Fibroblast of lung (primary cell): ENCODE measurements around the gene CCL19. TPM values are rescaled to one million over a fixed set of nuclear protein-coding genes. Genes with fewer than 3 reads are reported as not detected.

Experiments
- DNase-seq, 2 donors: peaks; one replicate each; pipeline versions ENCODE4 v3.0.0 to v3.0.0-alpha.2; 2010; ENCODE audit warnings: low read depth in 2 of 2
- H2AFZ ChIP-seq: 2 replicates; pipeline ENCODE4 v1.5.1; 2012; ENCODE audit warnings: low read length, control low read depth, inconsistent platforms
- H3K27ac ChIP-seq: 2 replicates; pipeline ENCODE4 v1.5.1; 2011; ENCODE audit warnings: low read length, control low read depth; ENCODE audit not compliant: insufficient read depth
- H3K27me3 ChIP-seq: 2 replicates; pipeline ENCODE4 v1.5.1; 2011; ENCODE audit warnings: mild to moderate bottlenecking, low read length; ENCODE audit not compliant: control insufficient read depth, insufficient read depth
- H3K36me3 ChIP-seq: 2 replicates; pipeline ENCODE4 v1.5.1; 2011; ENCODE audit warnings: low read length; ENCODE audit not compliant: control insufficient read depth, insufficient read depth
- H3K4me1 ChIP-seq: 2 replicates; pipeline ENCODE4 v1.5.1; 2011; ENCODE audit warnings: low read length; ENCODE audit not compliant: control insufficient read depth, insufficient read depth; ENCODE audit errors: extremely low read depth
- H3K4me2 ChIP-seq: 2 replicates; pipeline ENCODE4 v1.5.1; 2011; ENCODE audit warnings: low read length, control low read depth; ENCODE audit not compliant: insufficient read depth; ENCODE audit errors: extremely low read depth
- H3K4me3 ChIP-seq, 4 experiments: fragments of 200-600 bp in 1 of 4; sonication (generic) in 1 of 4; replicated peaks in 1 of 4; 2 replicates each; pipeline ENCODE4 v1.5.1; 2011 to 2016; ENCODE audit warnings: low read length in 4 of 4, low read depth in 3 of 4, mild to moderate bottlenecking in 3 of 4, control low read depth in 2 of 4, inconsistent platforms in 1 of 4, mixed read lengths in 1 of 4; ENCODE audit not compliant: insufficient read depth in 1 of 4; ENCODE audit errors: control extremely low read depth in 1 of 4
- H3K79me2 ChIP-seq: 2 replicates; pipeline ENCODE4 v1.5.1; 2012; ENCODE audit warnings: mild to moderate bottlenecking, low read length, inconsistent platforms; ENCODE audit not compliant: control insufficient read depth, insufficient read depth
- H3K9ac ChIP-seq: 2 replicates; pipeline ENCODE4 v1.5.1; 2011; ENCODE audit warnings: mild to moderate bottlenecking, low read length, control low read depth; ENCODE audit not compliant: insufficient read depth
- H3K9me3 ChIP-seq: 2 replicates; pipeline ENCODE4 v1.5.1; 2012; ENCODE audit warnings: low read depth, low read length; ENCODE audit not compliant: control insufficient read depth, insufficient read depth
- H4K20me1 ChIP-seq: 2 replicates; pipeline ENCODE4 v1.5.1; 2011; ENCODE audit warnings: low read length; ENCODE audit not compliant: control insufficient read depth, insufficient read depth; ENCODE audit errors: extremely low read depth
- EZH2 ChIP-seq: IDR thresholded peaks from 2 replicates; pipeline ENCODE4 v1.5.1; 2012; ENCODE audit warnings: low read length, control low read depth, mild to moderate bottlenecking; ENCODE audit errors: missing control alignments
- polyA plus RNA-seq, 2 donors: library from polyadenylated mRNA; depleted of rRNA in 1 of 2; stranded (reverse) in 1 of 2; unstranded in 1 of 2; fragments of >200 nt; gene quantifications; 2 replicates each; pipeline ENCODE4 v1.2.1, GENCODE V29; 2011 to 2012; ENCODE audit warnings: missing spikeins in 1 of 2
- total RNA-seq: library from RNA; depleted of rRNA; stranded (reverse); fragments of >200 nt; gene quantifications from 2 replicates; pipeline ENCODE4 v1.2.1, GENCODE V29; 2014
- TF ChIP-seq, protein P1 (sequence below), 2 donors: IDR thresholded peaks in 1 of 2; conservative IDR thresholded peaks in 1 of 2; 1 replicate in 1 of 2; 2 replicates in 1 of 2; pipeline ENCODE4 v1.5.1; 2011 to 2012; ENCODE audit warnings: low read length in 2 of 2, control low read depth in 1 of 2, inconsistent platforms in 1 of 2, low read depth in 1 of 2, mild to moderate bottlenecking in 1 of 2

Gene CCL19
- total and polyA plus RNA-seq, 2 donors (not counting 1 experiment from before 2014, with no cell fraction given), result not detected

GRCh38 chr9:34674440-34674839, 16.6 kb downstream of the CCL19 start:
- H3K4me1 ChIP-seq, result no peaks in the 10 kb centered on the region
- no peaks in the 10 kb centered on the region for H3K79me2 ChIP-seq
- no peak for DNase-seq
- H3K27me3 ChIP-seq, result no peaks in the 10 kb centered on the region
- no peak overlapping the region for H3K4me2 ChIP-seq
- no peak overlapping the region for H3K9ac ChIP-seq
- no peaks in the 10 kb centered on the region for H4K20me1 ChIP-seq
- H3K9me3 ChIP-seq, result no peaks in the 10 kb centered on the region
- no peak overlapping the region for H3K27ac ChIP-seq
- TF ChIP-seq EZH2, result no peak
- TF ChIP-seq, protein P1, sequence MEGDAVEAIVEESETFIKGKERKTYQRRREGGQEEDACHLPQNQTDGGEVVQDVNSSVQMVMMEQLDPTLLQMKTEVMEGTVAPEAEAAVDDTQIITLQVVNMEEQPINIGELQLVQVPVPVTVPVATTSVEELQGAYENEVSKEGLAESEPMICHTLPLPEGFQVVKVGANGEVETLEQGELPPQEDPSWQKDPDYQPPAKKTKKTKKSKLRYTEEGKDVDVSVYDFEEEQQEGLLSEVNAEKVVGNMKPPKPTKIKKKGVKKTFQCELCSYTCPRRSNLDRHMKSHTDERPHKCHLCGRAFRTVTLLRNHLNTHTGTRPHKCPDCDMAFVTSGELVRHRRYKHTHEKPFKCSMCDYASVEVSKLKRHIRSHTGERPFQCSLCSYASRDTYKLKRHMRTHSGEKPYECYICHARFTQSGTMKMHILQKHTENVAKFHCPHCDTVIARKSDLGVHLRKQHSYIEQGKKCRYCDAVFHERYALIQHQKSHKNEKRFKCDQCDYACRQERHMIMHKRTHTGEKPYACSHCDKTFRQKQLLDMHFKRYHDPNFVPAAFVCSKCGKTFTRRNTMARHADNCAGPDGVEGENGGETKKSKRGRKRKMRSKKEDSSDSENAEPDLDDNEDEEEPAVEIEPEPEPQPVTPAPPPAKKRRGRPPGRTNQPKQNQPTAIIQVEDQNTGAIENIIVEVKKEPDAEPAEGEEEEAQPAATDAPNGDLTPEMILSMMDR (conservative IDR thresholded peaks at IDR 0.05 in 1 of 2, IDR thresholded peaks at IDR 0.05 in 1 of 2; ENCODE audit: low read depth in 1 of 2, low read length in 2 of 2), result no peak
- no peak overlapping the region for H3K4me3 ChIP-seq
- H3K36me3 ChIP-seq, result no peaks in the 10 kb centered on the region
- no peak overlapping the region for H2AFZ ChIP-seq

GRCh38 chr9:34671307-34671706, 19.8 kb downstream of the CCL19 start:
- peaks cover 3% of the 10 kb centered on the region for H3K36me3 ChIP-seq
- no peak overlapping the region for H2AFZ ChIP-seq
- no peak for DNase-seq
- no peak for TF ChIP-seq EZH2
- TF ChIP-seq, protein P1 (conservative IDR thresholded peaks at IDR 0.05 in 1 of 2, IDR thresholded peaks at IDR 0.05 in 1 of 2; ENCODE audit: low read depth in 1 of 2, low read length in 2 of 2), result no peak
- peaks cover 14% of the 10 kb centered on the region for H3K79me2 ChIP-seq
- no peaks in the 10 kb centered on the region for H4K20me1 ChIP-seq
- no peak overlapping the region for H3K27ac ChIP-seq
- no peak overlapping the region for H3K4me3 ChIP-seq
- no peaks in the 10 kb centered on the region for H3K9me3 ChIP-seq
- no peaks in the 10 kb centered on the region for H3K27me3 ChIP-seq
- no peak overlapping the region for H3K9ac ChIP-seq
- H3K4me2 ChIP-seq, result no peak overlapping the region
- H3K4me1 ChIP-seq, result peaks cover 2% of the 10 kb centered on the region

DNA sequence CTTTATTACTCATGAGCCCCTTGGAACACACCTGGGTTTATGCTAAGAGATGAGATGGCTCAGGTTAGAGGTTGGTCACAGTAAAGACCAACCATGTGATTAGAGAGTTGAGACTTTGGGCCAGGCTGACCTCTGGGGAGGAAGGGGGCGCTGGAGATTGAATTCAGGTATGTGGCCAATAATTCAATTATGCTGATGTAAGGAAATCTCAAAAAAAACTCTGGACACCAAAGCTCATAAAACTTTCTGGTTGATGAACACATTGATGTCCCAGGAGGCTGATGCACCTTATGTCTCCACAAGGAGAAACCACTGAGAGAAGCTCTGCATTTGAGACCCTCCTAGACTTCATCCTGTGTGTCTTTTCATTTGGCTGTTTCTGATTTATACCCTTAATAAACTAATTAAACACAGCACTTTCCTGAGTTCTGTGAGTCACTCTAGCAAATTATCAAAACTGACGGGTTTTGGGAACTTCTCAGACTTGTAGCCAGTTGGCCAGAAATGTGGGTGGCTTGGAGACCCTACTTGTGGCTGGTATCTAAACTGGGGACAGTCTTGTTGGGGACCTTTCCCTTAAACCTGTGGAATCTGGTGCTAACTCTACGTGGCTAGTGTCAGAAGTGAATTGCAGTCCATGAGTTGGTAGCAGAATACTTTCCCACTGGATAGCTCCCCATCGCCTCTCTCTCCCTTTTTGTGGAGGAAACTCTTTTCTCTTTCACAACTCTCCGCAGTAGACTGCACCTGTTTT, 21.1 kb downstream of the CCL19 start:
- H3K36me3 ChIP-seq, result peaks cover 3% of the 10 kb centered on the region
- TF ChIP-seq, protein P1 (conservative IDR thresholded peaks at IDR 0.05 in 1 of 2, IDR thresholded peaks at IDR 0.05 in 1 of 2; ENCODE audit: low read depth in 1 of 2, low read length in 2 of 2), result no peak
- TF ChIP-seq EZH2, result no peak
- no peak overlapping the region for H3K27ac ChIP-seq

More for the DNA sequence above, 21.1 kb downstream of the CCL19 start:
- Histone ChIP-seq H3K9ac (no peak overlapping the region), H3K4me2 (no peak overlapping the region), H3K4me1 (peaks cover 3% of the 10 kb centered on the region), H2AFZ (no peak overlapping the region), H3K9me3 (no peaks in the 10 kb centered on the region), H3K4me3 (no peak overlapping the region), H4K20me1 (no peaks in the 10 kb centered on the region), H3K27me3 (no peaks in the 10 kb centered on the region), H3K79me2 (peaks cover 17% of the 10 kb centered on the region)
- DNase-seq, result no peak
